Naive thymus-derived CD4-positive, alpha-beta T cell (primary cell): Measurements from ENCODE around the gene FBXO15. TPM values are rescaled to one million over a fixed set of nuclear protein-coding genes. Genes with fewer than 3 reads are reported as not detected.

Experiments
- ATAC-seq: fragments of 150-1000 bp; cut with Tn5 transposase; 2 replicates; pipeline ENCODE4 v1.10.0; 2021; ENCODE audit warnings: mild to moderate bottlenecking, moderate library complexity
- CTCF ChIA-PET: fragments of 350-600 bp; sonication (Branson Sonifier 250); formaldehyde crosslinking; loops from one replicate; lab custom pipeline; 2021; ENCODE audit warnings: antibody characterized with exemption; lab: Charles Lee
- POLR2A ChIA-PET: fragments of 350-600 bp; sonication (Branson Sonifier 250); formaldehyde crosslinking; loops from one replicate; lab custom pipeline; 2021; ENCODE audit warnings: antibody characterized with exemption, inconsistent platforms; lab: Charles Lee
- DNase-seq, 9 donors: peaks; one replicate each; pipeline versions ENCODE4 v3.0.0 to v3.0.0-alpha.2; 2020 to 2022; ENCODE audit warnings: mixed read lengths in 1 of 9
- H3K27ac ChIP-seq: one replicate; pipeline ENCODE4 v1.7.0; 2013; ENCODE audit warnings: mild to moderate bottlenecking, low read depth, low read length, moderate library complexity
- H3K27me3 ChIP-seq, 2 donors: one replicate each; pipeline ENCODE4 v1.7.0; 2013; ENCODE audit warnings: low read length in 2 of 2, mild to moderate bottlenecking in 2 of 2, moderate library complexity in 2 of 2; ENCODE audit not compliant: control insufficient read depth in 2 of 2, insufficient read depth in 2 of 2
- H3K36me3 ChIP-seq, 3 experiments: 1 replicate in 2 of 3; 2 replicates in 1 of 3; pipeline ENCODE4 v1.7.0; 2013; ENCODE audit warnings: low read length in 3 of 3, mild to moderate bottlenecking in 3 of 3, moderate library complexity in 1 of 3; ENCODE audit not compliant: insufficient read depth in 3 of 3, control insufficient read depth in 2 of 3
- H3K4me1 ChIP-seq, 2 donors: one replicate each; pipeline ENCODE4 v1.7.0; 2013; ENCODE audit warnings: low read length in 2 of 2, mild to moderate bottlenecking in 2 of 2, moderate library complexity in 1 of 2; ENCODE audit not compliant: control insufficient read depth in 2 of 2, insufficient read depth in 2 of 2
- H3K4me3 ChIP-seq: 2 replicates; pipeline ENCODE4 v1.7.0; 2013; ENCODE audit warnings: mild to moderate bottlenecking, low read length
- H3K9me3 ChIP-seq, 3 experiments: 1 replicate in 2 of 3; 2 replicates in 1 of 3; pipeline ENCODE4 v1.7.0; 2013; ENCODE audit warnings: low read length in 3 of 3; ENCODE audit not compliant: control insufficient read depth in 2 of 3
- H3K27ac Mint-ChIP-seq, 9 donors: one replicate each; pipeline ENCODE4 v1.8.0; 2020 to 2022; ENCODE audit warnings: mixed read lengths in 9 of 9, mild to moderate bottlenecking in 8 of 9, moderate library complexity in 5 of 9, inconsistent platforms in 2 of 9
- H3K27me3 Mint-ChIP-seq, 5 donors: one replicate each; pipeline ENCODE4 v1.8.0; 2021 to 2022; ENCODE audit warnings: mixed read lengths in 5 of 5, mild to moderate bottlenecking in 1 of 5
- H3K36me3 Mint-ChIP-seq, 5 donors: one replicate each; pipeline ENCODE4 v1.8.0; 2020 to 2022; ENCODE audit warnings: mixed read lengths in 5 of 5, mild to moderate bottlenecking in 3 of 5, inconsistent platforms in 1 of 5
- H3K4me1 Mint-ChIP-seq, 7 donors: one replicate each; pipeline ENCODE4 v1.8.0; 2020 to 2022; ENCODE audit warnings: mixed read lengths in 7 of 7, mild to moderate bottlenecking in 3 of 7, inconsistent platforms in 1 of 7
- H3K4me3 Mint-ChIP-seq, 10 donors: one replicate each; pipeline ENCODE4 v1.8.0; 2020 to 2022; ENCODE audit warnings: mild to moderate bottlenecking in 10 of 10, mixed read lengths in 10 of 10, moderate library complexity in 6 of 10, inconsistent platforms in 2 of 10
- H3K9me3 Mint-ChIP-seq, 11 donors: one replicate each; pipeline ENCODE4 v1.8.0; 2020 to 2022; ENCODE audit warnings: mixed read lengths in 11 of 11, mild to moderate bottlenecking in 4 of 11, inconsistent platforms in 1 of 11, moderate library complexity in 1 of 11
- intact Hi-C, 2 donors: fragments of 100-400 bp; cut with micrococcal nuclease; formaldehyde crosslinking; loops; one replicate each; pipeline ENCODE4 v1.15.1; 2023
- polyA plus RNA-seq, 2 donors: library from polyadenylated mRNA; unstranded; fragments of 300-500 nt; fragmentation: Illumina TruSeq; gene quantifications; one replicate each; pipeline ENCODE4 v1.2.3, GENCODE V29; 2021
- total RNA-seq, 6 experiments: library from RNA in 5 of 6; stranded (reverse) in 5 of 6; gene quantifications; 1 replicate in 5 of 6; 2 replicates in 1 of 6; pipeline ENCODE4 v1.2.3 and lab custom pipeline; 2021 to 2026

The FBXO15 gene
- total and polyA plus RNA-seq, 7 experiments from 2014 or later: 1.1 to 5.1 (median 4.8) TPM

DNA sequence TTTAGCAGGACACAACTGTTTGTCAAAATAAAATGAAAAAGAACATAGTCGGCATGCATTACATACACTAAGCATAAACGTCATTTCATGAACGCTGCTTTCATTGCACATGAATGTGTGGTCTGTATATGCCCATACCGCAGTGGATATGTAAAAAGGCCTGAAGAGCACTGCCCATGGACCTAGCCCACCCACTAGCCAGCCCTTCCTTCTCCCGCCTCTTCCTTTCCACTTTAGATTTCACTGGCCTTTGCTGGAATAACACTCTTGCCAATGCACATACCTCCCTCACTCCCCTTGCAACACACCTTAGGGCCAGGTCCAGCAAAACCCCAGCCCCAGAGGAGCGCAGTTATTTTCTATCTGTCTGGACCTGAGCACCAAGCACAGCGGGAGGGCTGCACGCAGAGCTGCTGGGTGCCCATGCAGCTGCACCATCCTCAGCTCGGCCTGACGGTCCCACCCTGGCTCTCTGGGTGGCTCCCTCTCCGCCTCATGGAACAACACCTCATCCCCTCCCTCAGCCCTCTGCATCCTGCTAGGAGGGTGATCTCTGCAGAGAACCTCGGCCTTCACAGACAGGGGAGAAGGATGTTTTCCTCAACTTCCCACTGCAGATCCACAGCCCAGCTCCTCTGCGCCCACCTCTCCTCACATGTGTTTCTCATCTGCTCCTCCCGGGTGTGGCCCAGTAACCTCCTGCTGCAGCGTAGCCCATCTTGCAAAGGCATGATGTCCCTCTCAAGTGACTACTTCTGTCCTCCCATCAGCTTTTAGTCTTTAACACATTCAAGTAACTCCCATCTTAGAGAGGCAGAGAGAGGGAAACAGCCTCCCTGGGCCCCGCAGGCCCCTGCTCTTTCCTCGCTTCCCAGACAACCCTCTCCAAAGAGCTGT is 72.7 kb downstream of the FBXO15 start:
- Mint-ChIP-seq H3K27me3 (peaks cover 0 to 7% (median 0%) of the 10 kb centered on the region in 5 donors), H3K36me3 (no peaks in the 10 kb centered on the region), H3K27ac (no peak overlapping the region), H3K9me3 (no peaks in the 10 kb centered on the region), H3K4me3 (no peak overlapping the region), H3K4me1 (no peaks in the 10 kb centered on the region)
- ATAC-seq: no peak
- Histone ChIP-seq H3K36me3 (no peaks in the 10 kb centered on the region), H3K27me3 (no peaks in the 10 kb centered on the region), H3K4me3 (no peak overlapping the region), H3K9me3 (no peaks in the 10 kb centered on the region), H3K27ac (no peak overlapping the region), H3K4me1 (no peaks in the 10 kb centered on the region)
- CTCF ChIA-PET: no interaction called here
- no peak for DNase-seq
- intact Hi-C loops: no loop called here
- POLR2A ChIA-PET: no interaction called here

DNA sequence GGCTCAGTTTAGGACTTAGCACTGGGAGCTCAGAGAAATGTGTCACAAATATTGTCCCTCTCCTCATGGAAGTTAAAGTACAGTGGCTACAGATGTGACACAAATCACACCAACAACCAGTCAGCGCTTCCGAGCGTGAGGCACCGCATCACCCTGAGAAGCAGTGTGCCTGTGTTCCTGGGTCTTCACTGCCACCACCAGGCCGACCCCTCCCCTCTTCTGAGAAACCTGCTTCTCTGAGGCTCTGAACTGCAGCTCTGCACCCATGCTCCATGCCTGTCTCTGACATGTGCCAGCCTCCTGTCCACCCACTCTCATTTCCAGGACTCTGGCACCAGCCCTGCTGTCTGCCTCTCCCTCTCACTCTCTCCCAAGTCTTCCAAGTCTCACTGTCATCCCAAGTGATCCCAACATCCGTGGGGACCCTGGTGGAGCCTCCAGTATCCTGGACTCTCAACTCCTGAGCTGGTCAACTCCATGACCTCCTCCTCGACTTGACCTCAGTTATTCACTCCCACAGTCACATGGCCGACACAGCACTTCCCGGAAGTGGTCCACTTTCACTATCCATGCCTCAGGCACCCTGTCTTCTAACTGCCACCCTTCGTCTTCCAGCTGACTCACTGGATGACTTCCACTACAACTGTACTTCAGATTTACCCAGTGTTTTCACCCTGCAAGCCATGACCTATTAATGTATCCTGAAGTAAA is 73.5 kb downstream of the FBXO15 start:
- DNase-seq: no peak
- H3K27me3 ChIP-seq: no peaks in the 10 kb centered on the region
- no peaks in the 10 kb centered on the region for H3K4me1 Mint-ChIP-seq
- no peaks in the 10 kb centered on the region for H3K9me3 Mint-ChIP-seq
- no peak overlapping the region for H3K27ac ChIP-seq
- H3K4me3 ChIP-seq: no peak overlapping the region
- H3K4me3 Mint-ChIP-seq: no peak overlapping the region
- ChIA-PET CTCF (no interaction called here), POLR2A (no interaction called here)
- H3K4me1 ChIP-seq: no peaks in the 10 kb centered on the region
- no peak for ATAC-seq
- peaks cover 0 to 7% (median 0%) of the 10 kb centered on the region in 5 donors for H3K27me3 Mint-ChIP-seq
- H3K36me3 ChIP-seq: no peaks in the 10 kb centered on the region
- no peaks in the 10 kb centered on the region for H3K9me3 ChIP-seq
- no peaks in the 10 kb centered on the region for H3K36me3 Mint-ChIP-seq
- H3K27ac Mint-ChIP-seq: no peak overlapping the region
- intact Hi-C loops: no loop called here

DNA sequence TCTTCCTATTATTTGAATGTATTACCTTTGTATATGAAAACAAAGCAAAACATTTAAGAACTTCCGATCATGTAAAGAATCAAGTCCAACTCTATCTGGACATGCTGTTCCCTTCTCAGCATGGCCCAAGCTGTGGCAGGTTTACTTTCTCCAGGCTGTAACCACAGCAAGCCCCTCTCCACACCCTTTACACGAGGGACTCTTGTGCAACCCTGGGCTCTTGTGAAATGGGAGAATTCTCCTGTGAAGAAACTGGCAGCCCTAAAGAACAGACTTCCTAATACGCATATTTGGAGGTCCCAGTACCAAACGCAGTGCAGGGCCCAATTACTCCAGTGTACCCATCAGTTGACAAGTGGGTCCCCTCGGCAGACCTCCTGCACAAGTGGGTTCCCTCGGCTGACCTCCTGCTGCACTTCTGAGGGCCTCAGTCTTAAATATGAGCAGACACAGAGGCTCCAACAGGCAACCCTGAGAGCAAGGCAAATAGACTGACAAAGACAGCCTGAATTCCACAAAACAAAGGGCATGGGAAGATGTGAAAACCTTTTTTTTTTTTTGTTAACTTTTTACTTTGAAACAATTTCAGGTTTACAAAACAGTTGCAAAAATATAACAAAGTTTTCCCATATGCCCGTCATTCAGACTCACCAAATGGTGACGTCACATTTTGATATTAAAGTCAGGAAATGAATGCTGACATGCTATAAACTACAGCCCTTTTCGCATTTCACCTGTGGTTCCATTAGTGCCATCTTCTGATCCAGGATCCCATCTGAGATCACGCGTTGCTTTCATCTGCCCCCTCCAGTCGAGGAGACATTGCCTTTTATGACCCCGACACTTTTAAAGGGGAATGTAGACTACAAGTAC is 78.2 kb downstream of the FBXO15 start:
- ChIA-PET CTCF (no interaction called here), POLR2A (no interaction called here)
- Mint-ChIP-seq H3K4me1 (peaks cover 0 to 22% (median 19%) of the 10 kb centered on the region in 7 donors), H3K36me3 (no peaks in the 10 kb centered on the region), H3K27me3 (peaks cover 0 to 14% (median 5%) of the 10 kb centered on the region in 5 donors), H3K4me3 (no peak overlapping the region), H3K9me3 (no peaks in the 10 kb centered on the region), H3K27ac (no peak overlapping the region)
- peaks cover 0 to 13% of the 10 kb centered on the region in 2 donors for H3K4me1 ChIP-seq
- no peak for ATAC-seq
- H3K27me3 ChIP-seq: no peaks in the 10 kb centered on the region
- intact Hi-C loops: no loop called here
- no peak overlapping the region for H3K27ac ChIP-seq
- no peaks in the 10 kb centered on the region for H3K36me3 ChIP-seq
- DNase-seq: no peak
- H3K4me3 ChIP-seq: no peak overlapping the region
- no peaks in the 10 kb centered on the region for H3K9me3 ChIP-seq

DNA sequence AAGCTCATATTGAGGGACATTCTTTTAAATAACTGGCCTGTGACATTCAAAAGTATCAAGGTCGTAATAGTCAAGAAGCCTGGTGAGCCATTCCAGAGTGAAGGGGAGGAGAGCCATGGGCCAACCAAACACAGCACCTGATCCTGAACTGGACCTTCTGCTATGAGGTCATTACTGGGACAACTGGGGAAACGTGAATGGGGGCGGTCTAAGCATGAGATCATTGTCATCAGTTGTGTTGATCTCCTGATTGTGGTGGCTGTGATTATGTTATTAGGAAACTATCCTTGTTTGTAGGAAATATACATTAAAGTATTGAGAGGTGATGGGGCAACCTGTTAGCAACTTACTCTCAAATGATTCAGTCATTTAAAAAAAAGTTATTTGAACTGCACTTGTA is 79.3 kb downstream of the FBXO15 start:
- H3K9me3 ChIP-seq: no peaks in the 10 kb centered on the region
- no peaks in the 10 kb centered on the region for H3K36me3 ChIP-seq
- peaks cover 0 to 14% (median 5%) of the 10 kb centered on the region in 5 donors for H3K27me3 Mint-ChIP-seq
- peaks cover 0 to 33% (median 30%) of the 10 kb centered on the region in 7 donors for H3K4me1 Mint-ChIP-seq
- no peak overlapping the region for H3K27ac Mint-ChIP-seq
- no peak for DNase-seq
- H3K4me3 ChIP-seq: no peak overlapping the region
- H3K4me3 Mint-ChIP-seq: no peak overlapping the region
- POLR2A ChIA-PET: no interaction called here
- intact Hi-C loops: no loop called here
- H3K4me1 ChIP-seq: peaks cover 0 to 21% of the 10 kb centered on the region in 2 donors
- no peaks in the 10 kb centered on the region for H3K9me3 Mint-ChIP-seq
- CTCF ChIA-PET: no interaction called here
- peaks cover 0 to 2% (median 0%) of the 10 kb centered on the region in 5 donors for H3K36me3 Mint-ChIP-seq
- no peak for ATAC-seq
- H3K27me3 ChIP-seq: no peaks in the 10 kb centered on the region
- no peak overlapping the region for H3K27ac ChIP-seq

DNA sequence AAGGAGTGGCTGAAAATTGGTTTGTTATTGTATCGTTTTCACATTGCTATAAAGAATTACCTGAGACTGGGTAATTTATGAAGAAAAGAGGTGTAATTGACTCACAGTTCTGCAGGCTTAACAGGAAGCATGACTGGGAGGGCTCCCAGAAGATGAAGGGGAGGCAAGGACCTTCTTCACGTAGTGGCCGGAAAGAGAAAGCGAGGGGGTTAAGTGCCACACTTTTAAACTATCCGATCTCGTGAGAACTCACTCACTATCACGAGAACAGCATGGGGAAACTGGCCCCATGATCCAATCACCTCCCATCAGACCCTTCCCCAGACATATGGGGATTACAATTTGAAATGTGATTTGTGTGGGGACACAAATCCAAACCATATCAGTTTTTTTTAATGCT is 81.6 kb downstream of the FBXO15 start:
- intact Hi-C loops: no loop called here
- Mint-ChIP-seq H3K27me3 (peaks cover 0 to 15% (median under 1%) of the 10 kb centered on the region in 5 donors), H3K27ac (peak overlapping the region; percentile 22 to 87 (median 73)), H3K4me3 (peak overlapping the region in 6 of 10 donors; percentile 15 to 90 (median 47)), H3K9me3 (no peaks in the 10 kb centered on the region), H3K4me1 (peaks cover 0 to 47% (median 37%) of the 10 kb centered on the region in 7 donors), H3K36me3 (peaks cover 0 to 4% (median 0%) of the 10 kb centered on the region in 5 donors)
- H3K4me1 ChIP-seq: peaks cover 0 to 24% of the 10 kb centered on the region in 2 donors
- ChIA-PET CTCF (interaction anchor here (4.3 kb wide), 1 partner anchor 17 kb away, joined by 30 read pairs; no protein-coding TSS in a partner anchor), POLR2A (interaction anchor here (4.8 kb wide), 1 partner anchor 17 kb away, joined by 47 read pairs; no protein-coding TSS in a partner anchor)
- no peaks in the 10 kb centered on the region for H3K27me3 ChIP-seq
- no peak overlapping the region for H3K4me3 ChIP-seq
- DNase-seq (no peak), ATAC-seq (no peak)
- no peaks in the 10 kb centered on the region for H3K36me3 ChIP-seq
- no peaks in the 10 kb centered on the region for H3K9me3 ChIP-seq
- peak overlapping the region; percentile 1 for H3K27ac ChIP-seq

DNA sequence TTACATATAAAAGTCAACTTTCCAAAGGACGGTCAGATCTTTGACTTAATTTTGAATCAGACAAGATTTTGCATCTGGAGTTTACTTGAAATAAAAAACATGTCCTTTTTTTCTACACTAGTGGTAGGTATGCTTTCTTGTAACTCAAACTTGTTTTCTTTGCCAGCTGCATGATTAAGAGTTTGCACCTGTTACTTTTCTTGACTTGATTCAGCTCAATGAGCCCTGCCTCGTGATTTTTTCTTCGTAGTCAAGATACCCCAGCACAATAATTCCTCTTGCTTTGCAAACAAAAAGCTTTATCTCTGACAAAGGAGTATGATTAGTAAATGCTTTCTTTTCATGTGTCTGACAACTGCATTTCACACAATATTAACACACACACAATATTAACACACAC is 82.3 kb downstream of the FBXO15 start:
- ATAC-seq (no peak), DNase-seq (no peak)
- no peaks in the 10 kb centered on the region for H3K9me3 Mint-ChIP-seq
- peak overlapping the region; percentile 22 to 87 (median 73) for H3K27ac Mint-ChIP-seq
- peaks cover 0 to 4% (median 0%) of the 10 kb centered on the region in 5 donors for H3K36me3 Mint-ChIP-seq
- peaks cover 0 to 47% (median 37%) of the 10 kb centered on the region in 7 donors for H3K4me1 Mint-ChIP-seq
- ChIA-PET CTCF (interaction anchor here (1.6 to 4.3 kb wide), 2 partner anchors 17 to 49 kb away, joined by 4 to 30 read pairs; no protein-coding TSS in a partner anchor), POLR2A (interaction anchor here (1.0 to 4.8 kb wide), 2 partner anchors 15 to 17 kb away, joined by 4 to 47 read pairs; no protein-coding TSS in a partner anchor)
- Histone ChIP-seq H3K27ac (peak overlapping the region; percentile 12), H3K4me3 (no peak overlapping the region), H3K9me3 (no peaks in the 10 kb centered on the region), H3K4me1 (peaks cover 0 to 24% of the 10 kb centered on the region in 2 donors), H3K27me3 (no peaks in the 10 kb centered on the region), H3K36me3 (no peaks in the 10 kb centered on the region)
- peaks cover 0 to 19% (median 0%) of the 10 kb centered on the region in 5 donors for H3K27me3 Mint-ChIP-seq
- peak overlapping the region in 4 of 10 donors; percentile 28 to 90 (median 54) for H3K4me3 Mint-ChIP-seq
- intact Hi-C loops: loop anchor here in 1 of 2 donors (2.0 kb wide), 2 partner anchors 25 to 433 kb away; no protein-coding TSS in a partner anchor
